HepG2 (cell line): Measurements from ENCODE around the gene GLDC. TPM values are rescaled to one million over a fixed set of nuclear protein-coding genes. Genes with fewer than 3 reads are reported as not detected.

Experiments
- ATAC-seq: fragments of 200-7000 bp; cut with Tn5 transposase; 3 replicates; pipeline ENCODE4 v1.9.1; 2020; ENCODE audit warnings: mild to moderate bottlenecking, moderate library complexity
- BruUV-seq: library from RNA; stranded (reverse); fragments of 400-500 nt; replicated peaks from 2 replicates; lab custom pipeline; 2021; lab: Mats Ljungman, UMichigan
- CTCF ChIA-PET: fragments of 300-600 bp; formaldehyde crosslinking; extraction: SDS; loops from one replicate; lab custom pipeline; 2021; ENCODE audit warnings: low total read pairs, inconsistent platforms, low intra/inter-chr PET ratio; lab: Yijun Ruan, JAX
- POLR2A ChIA-PET: fragments of 350-600 bp; sonication (Branson Sonifier 250); formaldehyde crosslinking; loops from one replicate; lab custom pipeline; 2020; ENCODE audit warnings: antibody characterized with exemption, inconsistent platforms; lab: Yijun Ruan, JAX
- DNase-seq: peaks from one replicate; pipeline ENCODE4 v3.0.0-alpha.2; 2015; ENCODE audit warnings: low spot score
- FAIRE-seq: peaks from 3 replicates; lab custom pipeline; 2011; peaks lifted over from hg19 to GRCh38; lab: Jason Lieb, UNC
- H2AFZ ChIP-seq: one replicate; pipeline ENCODE4 v1.6.1; 2011; ENCODE audit warnings: low read length, inconsistent platforms
- H3K27ac ChIP-seq: fragments of 300-600 bp; 3 replicates; pipeline ENCODE4 v1.8.0; 2011; ENCODE audit warnings: mixed run types, mild to moderate bottlenecking, mixed read lengths, low read length, inconsistent platforms; ENCODE audit not compliant: insufficient read depth; ENCODE audit errors: extremely low read length
- H3K27me3 ChIP-seq, 2 experiments: fragments of 200-600 bp in 1 of 2; 2 replicates in 1 of 2; 3 replicates in 1 of 2; pipeline versions ENCODE4 v1.6.0 to v1.8.0; 2011; ENCODE audit warnings: low read length in 2 of 2, mild to moderate bottlenecking in 2 of 2, moderate library complexity in 2 of 2, inconsistent platforms in 1 of 2; ENCODE audit not compliant: insufficient read depth in 2 of 2, control insufficient read depth in 1 of 2
- H3K36me3 ChIP-seq, 2 experiments: fragments of 200-600 bp in 1 of 2; replicated peaks in 1 of 2; 2 replicates in 1 of 2; 3 replicates in 1 of 2; pipeline versions ENCODE4 v1.5.1 to v1.8.0; 2011; ENCODE audit warnings: low read length in 2 of 2, inconsistent platforms in 1 of 2; ENCODE audit not compliant: insufficient read depth in 2 of 2, control insufficient read depth in 1 of 2
- H3K4me1 ChIP-seq: 2 replicates; pipeline ENCODE4 v1.5.1; 2012; ENCODE audit warnings: low read length, inconsistent platforms; ENCODE audit not compliant: insufficient read depth
- H3K4me2 ChIP-seq: 2 replicates; pipeline ENCODE4 v1.6.0; 2011; ENCODE audit warnings: low read depth, low read length, inconsistent platforms
- H3K4me3 ChIP-seq, 3 experiments: fragments of 200-600 bp in 1 of 3; sonication (generic), shearing (Covaris generic) in 1 of 3; replicated peaks in 1 of 3; 2 replicates each; pipeline ENCODE4 v1.5.1; 2011 to 2016; ENCODE audit warnings: low read length in 3 of 3, inconsistent platforms in 2 of 3, low read depth in 2 of 3, mild to moderate bottlenecking in 2 of 3, control low read depth in 1 of 3, mixed read lengths in 1 of 3; ENCODE audit not compliant: insufficient read depth in 1 of 3
- H3K79me2 ChIP-seq: one replicate; pipeline ENCODE4 v1.6.1; 2011; ENCODE audit warnings: low read length, inconsistent platforms; ENCODE audit not compliant: insufficient read depth
- H3K9ac ChIP-seq: 2 replicates; pipeline ENCODE4 v1.6.0; 2011; ENCODE audit warnings: mild to moderate bottlenecking, low read depth, low read length, inconsistent platforms; ENCODE audit not compliant: insufficient read depth
- H3K9me3 ChIP-seq: 2 replicates; pipeline ENCODE4 v1.5.1; 2012; ENCODE audit warnings: mild to moderate bottlenecking, low read length
- H4K20me1 ChIP-seq: 2 replicates; pipeline ENCODE4 v1.6.0; 2011; ENCODE audit warnings: inconsistent platforms, mild to moderate bottlenecking, low read length, moderate library complexity; ENCODE audit not compliant: insufficient read depth
- ATM ChIP-seq: fragments of 450-650 bp; IDR thresholded peaks from 2 replicates; pipeline ENCODE4 v1.7.1; 2017; ENCODE audit warnings: mild to moderate bottlenecking, borderline replicate concordance
- CEBPB ChIP-seq: IDR thresholded peaks from 2 replicates; pipeline ENCODE4 v1.6.1; 2011; ENCODE audit warnings: low read depth, low read length, improper control_type of control experiment, borderline replicate concordance
- RBFOX2 ChIP-seq: fragments of 200-400 bp; formaldehyde crosslinking; IDR thresholded peaks from 2 replicates; pipeline ENCODE4 v1.6.1; 2017; ENCODE audit warnings: low read depth, mild to moderate bottlenecking, low read length
- ZNF496 ChIP-seq: sonication (generic); formaldehyde crosslinking; IDR thresholded peaks from 2 replicates; pipeline ENCODE4 v1.8.1; 2023; ENCODE audit warnings: mild to moderate bottlenecking, moderate library complexity, missing genetic modification reagents; ENCODE audit not compliant: insufficient replicate concordance
- ZNF615 ChIP-seq: sonication (generic); formaldehyde crosslinking; IDR thresholded peaks from 2 replicates; pipeline ENCODE4 v1.5.0; 2020; ENCODE audit warnings: mild to moderate bottlenecking, missing genetic modification reagents, borderline replicate concordance
- ZNF674 ChIP-seq: sonication (generic); formaldehyde crosslinking; IDR thresholded peaks from 2 replicates; pipeline ENCODE4 v1.5.0; 2020; ENCODE audit warnings: low read depth, mild to moderate bottlenecking, missing genetic modification reagents
- ZNF816 ChIP-seq: sonication (generic); formaldehyde crosslinking; IDR thresholded peaks from 2 replicates; pipeline ENCODE4 v1.8.0; 2022; ENCODE audit warnings: missing genetic modification reagents, mild to moderate bottlenecking, borderline replicate concordance
- ZNF878 ChIP-seq: sonication (generic); formaldehyde crosslinking; IDR thresholded peaks from 2 replicates; pipeline ENCODE4 v1.8.1; 2023; ENCODE audit warnings: mild to moderate bottlenecking, missing genetic modification reagents, moderate library complexity
- ZSCAN22 ChIP-seq: sonication (generic); formaldehyde crosslinking; IDR thresholded peaks from 2 replicates; pipeline ENCODE4 v1.4.0; 2020; ENCODE audit warnings: mild to moderate bottlenecking, missing genetic modification reagents
- WGBS: methylation state at CpG from one replicate; pipeline ENCODE4 v1.1.6; 2017; ENCODE audit warnings: low lambda C conversion rate; 5-methylcytosine and 5-hydroxymethylcytosine counted together
- in situ Hi-C: cut with HindIII; loops from 2 replicates; pipeline ENCODE4 v1.10.0; 2017; ENCODE audit warnings: low pct_unique_long_range_greater_than_20kb; ENCODE audit not compliant: extremely low pct_ligation_motif_present
- intact Hi-C: fragments of 100-400 bp; cut with micrococcal nuclease; formaldehyde crosslinking; loops from one replicate; pipeline ENCODE4 v1.10.0; 2022; ENCODE audit not compliant: unreplicated experiment
- polyA plus RNA-seq, 8 experiments: library from polyadenylated mRNA; depleted of rRNA in 3 of 8; stranded (reverse) in 7 of 8; unstranded in 1 of 8; fragments of >200 nt; fragmentation: Illumina TruSeq in 4 of 8; extraction: Trizol in 4 of 8; gene quantifications; 2 replicates each; pipeline versions ENCODE4 v1.2.1 to v1.2.3, GENCODE V29; 2011 to 2016; ENCODE audit warnings: low read depth in 4 of 8, missing spikeins in 1 of 8, mixed read lengths in 1 of 8; ENCODE audit not compliant: insufficient read depth in 1 of 8
- total RNA-seq, 5 experiments: library from RNA; depleted of rRNA; stranded (reverse); fragments of >200 nt; fragmentation: Illumina TruSeq; extraction: Trizol; gene quantifications; 2 replicates each; pipeline ENCODE4 v1.2.3, GENCODE V29; 2016; ENCODE audit warnings: low read depth in 1 of 5
- TF ChIP-seq, protein P1 (sequence below): sonication (generic); formaldehyde crosslinking; IDR thresholded peaks from 2 replicates; pipeline ENCODE4 v1.4.0; 2020; ENCODE audit warnings: mild to moderate bottlenecking, missing genetic modification reagents, borderline replicate concordance
- TF ChIP-seq, protein P2 (sequence below): IDR thresholded peaks from 2 replicates; pipeline ENCODE4 v1.6.1; 2018; ENCODE audit warnings: missing genetic modification reagents

Gene GLDC
- total and polyA plus RNA-seq, 2 of the 13 experiments (the other 11 are each of a cell fraction or from before 2014, with no cell fraction given) = 59.3 to 115 TPM

DNA sequence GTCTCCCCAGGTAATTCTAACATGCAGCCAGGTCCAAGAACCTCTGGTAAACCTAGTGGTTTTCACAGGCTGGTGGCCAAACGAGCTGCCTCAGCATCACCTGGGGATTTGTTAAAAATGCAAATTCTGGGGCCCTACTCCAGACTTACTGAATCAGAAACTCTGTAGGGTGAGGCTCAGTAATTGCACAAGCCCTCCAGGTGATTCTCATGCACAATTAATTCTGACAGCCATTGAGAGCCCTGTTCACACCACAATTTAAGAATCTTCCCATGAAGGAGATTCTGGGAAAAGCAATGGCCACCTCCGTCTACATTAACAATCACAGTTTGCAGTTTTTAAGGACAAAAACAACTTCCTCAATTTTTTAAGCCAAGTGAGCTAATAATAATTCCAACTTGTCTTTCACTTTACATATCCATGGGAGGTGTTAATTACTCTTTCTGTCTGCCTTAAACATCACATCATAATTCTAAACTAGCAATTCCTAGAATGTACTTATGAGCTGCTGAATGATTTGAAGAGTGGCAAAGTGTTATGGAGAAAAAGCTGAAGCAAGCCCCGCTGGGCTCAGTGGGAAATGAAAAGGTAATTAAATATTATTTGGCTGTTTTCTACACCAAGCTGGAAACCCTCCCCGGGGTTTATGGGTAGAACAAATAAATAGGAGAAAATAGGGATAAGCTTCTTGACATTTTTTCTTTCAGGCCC, 70.0 kb downstream of the GLDC start:
- ChIA-PET CTCF (no interaction called here), POLR2A (no interaction called here)

DNA sequence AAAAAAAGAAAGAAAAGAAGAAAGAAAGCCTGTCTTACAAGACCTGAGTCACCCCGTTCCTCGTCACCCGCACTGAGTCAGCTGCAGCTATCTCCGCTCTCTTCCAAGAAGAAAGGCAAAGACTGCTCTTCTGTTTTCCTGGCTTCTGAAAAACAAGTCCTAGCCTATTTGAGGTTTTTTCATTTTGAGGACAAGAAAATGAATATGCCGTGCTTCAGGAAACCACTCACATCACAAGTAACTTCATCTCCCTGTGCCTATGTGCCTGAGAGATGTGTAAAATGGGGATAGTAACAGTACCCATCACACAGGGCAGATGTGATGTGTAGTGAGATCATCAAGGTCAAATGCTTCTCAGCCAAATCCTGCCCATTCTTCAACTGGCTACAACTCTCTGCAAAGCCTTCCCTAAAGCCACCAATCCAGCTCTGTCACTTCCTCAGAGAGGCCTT, 78.4 kb downstream of the GLDC start:
- Histone ChIP-seq H3K9ac (no peak overlapping the region), H3K4me3 (no peak overlapping the region), H3K36me3 (peaks cover 17 to 41% of the 10 kb centered on the region in 2 experiments), H3K27me3 (no peaks in the 10 kb centered on the region), H2AFZ (no peak overlapping the region), H3K4me1 (no peaks in the 10 kb centered on the region), H3K79me2 (no peaks in the 10 kb centered on the region), H3K4me2 (no peak overlapping the region), H3K9me3 (no peaks in the 10 kb centered on the region), H3K27ac (no peak overlapping the region), H4K20me1 (no peaks in the 10 kb centered on the region)
- intact Hi-C loops = no loop called here
- 98% methylated on average over 5 of the region's 5 CpGs for whole genome bisulfite sequencing
- in situ Hi-C loops = loop anchor here (5.0 kb wide), 1 partner anchor 215 kb away; no protein-coding TSS in a partner anchor
- ChIA-PET POLR2A (no interaction called here), CTCF (no interaction called here)
- no TSS peak for BruUV-seq
- ATAC-seq = no peak
- no peak for DNase-seq
- FAIRE-seq = no peak
- TF ChIP-seq, protein P1, sequence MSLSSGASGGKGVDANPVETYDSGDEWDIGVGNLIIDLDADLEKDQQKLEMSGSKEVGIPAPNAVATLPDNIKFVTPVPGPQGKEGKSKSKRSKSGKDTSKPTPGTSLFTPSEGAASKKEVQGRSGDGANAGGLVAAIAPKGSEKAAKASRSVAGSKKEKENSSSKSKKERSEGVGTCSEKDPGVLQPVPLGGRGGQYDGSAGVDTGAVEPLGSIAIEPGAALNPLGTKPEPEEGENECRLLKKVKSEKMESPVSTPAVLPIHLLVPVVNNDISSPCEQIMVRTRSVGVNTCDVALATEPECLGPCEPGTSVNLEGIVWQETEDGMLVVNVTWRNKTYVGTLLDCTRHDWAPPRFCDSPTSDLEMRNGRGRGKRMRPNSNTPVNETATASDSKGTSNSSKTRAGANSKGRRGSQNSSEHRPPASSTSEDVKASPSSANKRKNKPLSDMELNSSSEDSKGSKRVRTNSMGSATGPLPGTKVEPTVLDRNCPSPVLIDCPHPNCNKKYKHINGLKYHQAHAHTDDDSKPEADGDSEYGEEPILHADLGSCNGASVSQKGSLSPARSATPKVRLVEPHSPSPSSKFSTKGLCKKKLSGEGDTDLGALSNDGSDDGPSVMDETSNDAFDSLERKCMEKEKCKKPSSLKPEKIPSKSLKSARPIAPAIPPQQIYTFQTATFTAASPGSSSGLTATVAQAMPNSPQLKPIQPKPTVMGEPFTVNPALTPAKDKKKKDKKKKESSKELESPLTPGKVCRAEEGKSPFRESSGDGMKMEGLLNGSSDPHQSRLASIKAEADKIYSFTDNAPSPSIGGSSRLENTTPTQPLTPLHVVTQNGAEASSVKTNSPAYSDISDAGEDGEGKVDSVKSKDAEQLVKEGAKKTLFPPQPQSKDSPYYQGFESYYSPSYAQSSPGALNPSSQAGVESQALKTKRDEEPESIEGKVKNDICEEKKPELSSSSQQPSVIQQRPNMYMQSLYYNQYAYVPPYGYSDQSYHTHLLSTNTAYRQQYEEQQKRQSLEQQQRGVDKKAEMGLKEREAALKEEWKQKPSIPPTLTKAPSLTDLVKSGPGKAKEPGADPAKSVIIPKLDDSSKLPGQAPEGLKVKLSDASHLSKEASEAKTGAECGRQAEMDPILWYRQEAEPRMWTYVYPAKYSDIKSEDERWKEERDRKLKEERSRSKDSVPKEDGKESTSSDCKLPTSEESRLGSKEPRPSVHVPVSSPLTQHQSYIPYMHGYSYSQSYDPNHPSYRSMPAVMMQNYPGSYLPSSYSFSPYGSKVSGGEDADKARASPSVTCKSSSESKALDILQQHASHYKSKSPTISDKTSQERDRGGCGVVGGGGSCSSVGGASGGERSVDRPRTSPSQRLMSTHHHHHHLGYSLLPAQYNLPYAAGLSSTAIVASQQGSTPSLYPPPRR (CRISPR knock-in tag) = no peak

More for the DNA sequence above, 70.0 kb downstream of the GLDC start:
- DNase-seq (no peak), ATAC-seq (no peak), FAIRE-seq (no peak)
- Histone ChIP-seq H4K20me1 (no peaks in the 10 kb centered on the region), H3K27ac (no peak overlapping the region), H3K36me3 (peaks cover 1 to 9% of the 10 kb centered on the region in 2 experiments; a peak in 3 of 5 replicates), H3K4me2 (no peak overlapping the region), H3K79me2 (no peaks in the 10 kb centered on the region), H2AFZ (no peak overlapping the region), H3K27me3 (no peaks in the 10 kb centered on the region), H3K4me3 (no peak overlapping the region), H3K9me3 (no peaks in the 10 kb centered on the region), H3K4me1 (peaks cover 14% of the 10 kb centered on the region), H3K9ac (no peak overlapping the region)
- in situ Hi-C loops (no loop called here), intact Hi-C loops (no loop called here)
- BruUV-seq = no TSS peak
- WGBS = 95% methylated on average over 4 of the region's 4 CpGs
- TF ChIP-seq CEBPB (no peak), RBFOX2 (no peak), ZNF674 (CRISPR knock-in tag) (no peak), ZSCAN22 (CRISPR knock-in tag) (no peak), ZNF878 (no peak), ZNF615 (no peak), ZNF816 (no peak), ZNF496 (CRISPR knock-in tag) (no peak), ATM (no peak)
- TF ChIP-seq, protein P2, sequence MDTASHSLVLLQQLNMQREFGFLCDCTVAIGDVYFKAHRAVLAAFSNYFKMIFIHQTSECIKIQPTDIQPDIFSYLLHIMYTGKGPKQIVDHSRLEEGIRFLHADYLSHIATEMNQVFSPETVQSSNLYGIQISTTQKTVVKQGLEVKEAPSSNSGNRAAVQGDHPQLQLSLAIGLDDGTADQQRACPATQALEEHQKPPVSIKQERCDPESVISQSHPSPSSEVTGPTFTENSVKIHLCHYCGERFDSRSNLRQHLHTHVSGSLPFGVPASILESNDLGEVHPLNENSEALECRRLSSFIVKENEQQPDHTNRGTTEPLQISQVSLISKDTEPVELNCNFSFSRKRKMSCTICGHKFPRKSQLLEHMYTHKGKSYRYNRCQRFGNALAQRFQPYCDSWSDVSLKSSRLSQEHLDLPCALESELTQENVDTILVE (CRISPR knock-in tag) = no peak
